ENCODE measurements around the gene PALM. TPM values are rescaled to one million over a fixed set of nuclear protein-coding genes. Genes with fewer than 3 reads are reported as not detected.
A peak's percentile ranks its signal among the peaks of the same experiment; 100 is the strongest.

PALM gene
- total RNA-seq, 2 experiments from 2014 or later = 1.2 TPM; not detected in 1

GRCh38 chr19:681029-682019 is 27.4 kb upstream of the PALM start:
- Histone ChIP-seq H3K9me3 (ENCODE audit: low read length) (no peaks in the 10 kb centered on the region), H3K4me2 (ENCODE audit: low read length) (peak overlapping the region; percentile 85), H4K20me1 (ENCODE audit: insufficient read depth, low read length) (no peaks in the 10 kb centered on the region; the same call in 1 of the 2 replicates), H3K4me3 (ENCODE audit: low read depth, low read length, poor library complexity, severe bottlenecking) (peak overlapping the region; percentile 67), H3K79me2 (ENCODE audit: insufficient read depth, low read depth, low read length) (no peaks in the 10 kb centered on the region), H3K9me2 (ENCODE audit: insufficient read depth, low read length) (no peaks in the 10 kb centered on the region), H3K36me3 (ENCODE audit: insufficient read depth, low read length) (no peaks in the 10 kb centered on the region), H2AFZ (ENCODE audit: low read length) (peak overlapping the region; percentile 87), H3K4me1 (ENCODE audit: insufficient read depth, low read length, poor library complexity, severe bottlenecking) (peaks cover 10% of the 10 kb centered on the region), H3K27ac (ENCODE audit: low read depth, low read length, poor library complexity, severe bottlenecking) (peak overlapping the region; percentile 65)
- no TSS peak for BruUV-seq (replicated peaks)
- DNase-seq (ENCODE audit: low spot score) = peak; percentile 93
- CTCF ChIA-PET (ENCODE audit: unreplicated experiment) = no interaction called here
- POLR2A ChIA-PET = interaction anchor here (1.2 kb wide), 1 partner anchor 22 kb away, joined by 4 read pairs; no protein-coding TSS in a partner anchor
- intact Hi-C loops (cut with micrococcal nuclease; ENCODE audit: unreplicated experiment) = loop anchor here (2.0 to 5.0 kb wide), 2 partner anchors 21 to 51 kb away; no protein-coding TSS in a partner anchor
- no peak for TF ChIP-seq EZH2phosphoT487 (IDR thresholded peaks at IDR 0.05; ENCODE audit: borderline replicate concordance, low read depth, low read length)
- no peak for TF ChIP-seq CTCF (conservative IDR thresholded peaks at IDR 0.05; ENCODE audit: low read length)

- intact Hi-C loops (cut with micrococcal nuclease; ENCODE audit: unreplicated experiment) = loop anchor here (5.0 kb wide), 1 partner anchor 50 kb away; no protein-coding TSS in a partner anchor
- BruUV-seq (replicated peaks) = no TSS peak
- ChIA-PET CTCF (ENCODE audit: unreplicated experiment) (no interaction called here), POLR2A (no interaction called here)
- Histone ChIP-seq H3K4me1 (ENCODE audit: insufficient read depth, low read length, poor library complexity, severe bottlenecking) (peaks cover 10% of the 10 kb centered on the region), H3K4me3 (ENCODE audit: low read depth, low read length, poor library complexity, severe bottlenecking) (no peak overlapping the region), H3K9me3 (ENCODE audit: low read length) (no peaks in the 10 kb centered on the region), H3K9me2 (ENCODE audit: insufficient read depth, low read length) (no peaks in the 10 kb centered on the region), H3K27ac (ENCODE audit: low read depth, low read length, poor library complexity, severe bottlenecking) (no peak overlapping the region), H4K20me1 (ENCODE audit: insufficient read depth, low read length) (no peaks in the 10 kb centered on the region; the same call in 1 of the 2 replicates), H3K79me2 (ENCODE audit: insufficient read depth, low read depth, low read length) (no peaks in the 10 kb centered on the region), H3K4me2 (ENCODE audit: low read length) (no peak overlapping the region), H2AFZ (ENCODE audit: low read length) (no peak overlapping the region), H3K36me3 (ENCODE audit: insufficient read depth, low read length) (no peaks in the 10 kb centered on the region)
- no peak for DNase-seq (ENCODE audit: low spot score)
- TF ChIP-seq CTCF (conservative IDR thresholded peaks at IDR 0.05; ENCODE audit: low read length) (no peak), EZH2phosphoT487 (IDR thresholded peaks at IDR 0.05; ENCODE audit: borderline replicate concordance, low read depth, low read length) (no peak)
Measured at GRCh38 chr19:682678-683320, 25.9 kb upstream of the PALM start.
